ENCODE results near the gene AQP7.

DNA sequence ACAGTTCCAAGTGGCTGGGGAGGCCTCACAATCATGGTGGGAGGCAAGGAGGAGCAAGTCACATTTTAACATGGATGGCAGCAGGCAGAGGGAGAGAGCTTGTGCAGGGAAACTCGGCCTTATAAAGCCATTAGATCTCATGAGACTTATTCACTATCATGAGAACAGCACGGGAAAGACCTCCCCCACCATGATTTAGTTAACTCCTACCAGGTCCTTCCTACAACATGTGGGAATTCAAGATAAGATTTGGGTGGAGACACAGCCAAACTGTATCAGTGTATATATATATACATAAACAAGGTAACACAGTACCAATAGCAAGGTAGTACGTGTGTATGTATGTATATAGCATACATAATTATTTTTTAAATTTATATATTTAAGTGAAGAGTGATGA, 61.2 kb downstream of the AQP7 start:
- TF ChIP-seq, protein P1, sequence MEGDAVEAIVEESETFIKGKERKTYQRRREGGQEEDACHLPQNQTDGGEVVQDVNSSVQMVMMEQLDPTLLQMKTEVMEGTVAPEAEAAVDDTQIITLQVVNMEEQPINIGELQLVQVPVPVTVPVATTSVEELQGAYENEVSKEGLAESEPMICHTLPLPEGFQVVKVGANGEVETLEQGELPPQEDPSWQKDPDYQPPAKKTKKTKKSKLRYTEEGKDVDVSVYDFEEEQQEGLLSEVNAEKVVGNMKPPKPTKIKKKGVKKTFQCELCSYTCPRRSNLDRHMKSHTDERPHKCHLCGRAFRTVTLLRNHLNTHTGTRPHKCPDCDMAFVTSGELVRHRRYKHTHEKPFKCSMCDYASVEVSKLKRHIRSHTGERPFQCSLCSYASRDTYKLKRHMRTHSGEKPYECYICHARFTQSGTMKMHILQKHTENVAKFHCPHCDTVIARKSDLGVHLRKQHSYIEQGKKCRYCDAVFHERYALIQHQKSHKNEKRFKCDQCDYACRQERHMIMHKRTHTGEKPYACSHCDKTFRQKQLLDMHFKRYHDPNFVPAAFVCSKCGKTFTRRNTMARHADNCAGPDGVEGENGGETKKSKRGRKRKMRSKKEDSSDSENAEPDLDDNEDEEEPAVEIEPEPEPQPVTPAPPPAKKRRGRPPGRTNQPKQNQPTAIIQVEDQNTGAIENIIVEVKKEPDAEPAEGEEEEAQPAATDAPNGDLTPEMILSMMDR (conservative IDR thresholded peaks at IDR 0.05; ENCODE audit: low read depth, low read length) = no peak
- no peak for TF ChIP-seq EZH2 (IDR thresholded peaks at IDR 0.05; ENCODE audit: low read length, unreplicated experiment)
- no peak for TF ChIP-seq EZH2phosphoT487 (IDR thresholded peaks at IDR 0.05; ENCODE audit: borderline replicate concordance, low read length)
